HG02943 (cell line): Measurements from ENCODE around the gene SORBS1.

ENCODE experiments used
- ATAC-seq: cut with Tn5 transposase; IDR thresholded peaks from one replicate; pipeline ENCODE4 v1.9.1; 2021; ENCODE audit warnings: mild to moderate bottlenecking, low read depth, moderate library complexity; ENCODE audit not compliant: unreplicated experiment

The SORBS1 gene

DNA sequence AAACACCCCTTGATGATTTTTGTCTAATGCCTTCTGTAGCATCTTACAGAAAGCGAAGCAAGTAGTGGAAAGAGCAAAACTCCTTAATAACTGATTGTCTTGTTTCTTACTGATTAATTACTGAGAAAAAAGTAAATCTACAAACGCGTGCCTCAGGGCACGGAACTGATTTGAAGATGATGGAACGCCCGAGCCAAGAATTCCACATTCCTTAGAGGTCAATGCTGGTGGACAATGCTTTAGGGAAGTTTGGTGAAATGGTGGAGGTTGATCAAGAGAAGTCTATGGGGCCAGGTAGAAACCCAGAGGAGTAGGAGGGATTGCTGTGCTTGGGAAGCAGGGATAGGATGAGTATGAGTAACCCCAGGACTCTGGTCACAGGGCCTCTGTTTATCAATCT is 5.0 kb upstream of the SORBS1 start:
- ATAC-seq = no peak

GRCh38 chr10:95565336-95565735 is 4.2 kb upstream of the SORBS1 start:
- ATAC-seq = no peak

GRCh38 chr10:95564291-95564690 is 3.1 kb upstream of the SORBS1 start:
- ATAC-seq = no peak

DNA sequence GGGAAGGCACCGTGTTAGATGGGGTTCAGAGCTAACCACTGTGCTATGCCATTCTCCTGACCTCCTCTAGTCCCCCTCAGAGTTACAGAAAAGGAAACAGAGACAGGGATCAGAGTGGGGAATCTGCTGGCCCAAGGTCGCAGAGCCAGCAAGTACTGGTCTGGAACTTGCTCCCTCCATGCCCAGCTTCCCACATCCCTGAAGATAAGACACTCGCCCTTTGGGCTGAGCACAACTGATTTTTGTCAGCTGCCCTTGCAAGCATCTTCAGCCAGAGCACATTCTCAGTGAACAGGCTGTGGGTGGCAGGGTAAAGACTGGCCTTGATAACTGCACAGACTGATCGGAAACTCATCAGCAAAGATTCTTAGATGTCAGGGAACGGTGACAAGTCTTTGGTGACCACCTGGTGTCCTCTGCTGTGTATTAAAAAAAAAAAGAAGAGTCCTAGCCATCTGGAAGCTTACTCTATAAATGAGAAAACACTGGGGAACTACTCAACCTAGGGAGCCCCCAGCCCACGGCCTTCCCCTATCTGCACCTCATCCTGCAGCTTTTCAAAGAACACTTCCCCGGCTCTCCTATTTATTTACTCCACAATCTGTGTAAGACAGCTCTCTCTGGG is 1.3 kb upstream of the SORBS1 start:
- ATAC-seq = no peak

DNA sequence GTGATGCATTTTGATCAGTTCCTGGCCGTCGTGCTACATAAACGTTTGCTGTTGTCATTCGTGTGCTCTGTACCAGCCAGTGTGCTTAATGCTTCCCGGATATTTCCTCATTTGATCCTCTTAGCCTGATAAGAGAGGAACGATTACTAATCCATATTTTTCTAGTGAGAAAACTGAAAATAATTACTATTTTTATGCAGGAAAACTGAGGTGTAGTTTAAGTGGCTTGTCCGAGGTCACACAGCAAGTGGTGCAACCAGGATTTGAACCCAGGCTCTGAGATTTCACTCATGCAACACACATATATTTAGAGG is 650 bp upstream of the SORBS1 start:
- no peak for ATAC-seq

DNA sequence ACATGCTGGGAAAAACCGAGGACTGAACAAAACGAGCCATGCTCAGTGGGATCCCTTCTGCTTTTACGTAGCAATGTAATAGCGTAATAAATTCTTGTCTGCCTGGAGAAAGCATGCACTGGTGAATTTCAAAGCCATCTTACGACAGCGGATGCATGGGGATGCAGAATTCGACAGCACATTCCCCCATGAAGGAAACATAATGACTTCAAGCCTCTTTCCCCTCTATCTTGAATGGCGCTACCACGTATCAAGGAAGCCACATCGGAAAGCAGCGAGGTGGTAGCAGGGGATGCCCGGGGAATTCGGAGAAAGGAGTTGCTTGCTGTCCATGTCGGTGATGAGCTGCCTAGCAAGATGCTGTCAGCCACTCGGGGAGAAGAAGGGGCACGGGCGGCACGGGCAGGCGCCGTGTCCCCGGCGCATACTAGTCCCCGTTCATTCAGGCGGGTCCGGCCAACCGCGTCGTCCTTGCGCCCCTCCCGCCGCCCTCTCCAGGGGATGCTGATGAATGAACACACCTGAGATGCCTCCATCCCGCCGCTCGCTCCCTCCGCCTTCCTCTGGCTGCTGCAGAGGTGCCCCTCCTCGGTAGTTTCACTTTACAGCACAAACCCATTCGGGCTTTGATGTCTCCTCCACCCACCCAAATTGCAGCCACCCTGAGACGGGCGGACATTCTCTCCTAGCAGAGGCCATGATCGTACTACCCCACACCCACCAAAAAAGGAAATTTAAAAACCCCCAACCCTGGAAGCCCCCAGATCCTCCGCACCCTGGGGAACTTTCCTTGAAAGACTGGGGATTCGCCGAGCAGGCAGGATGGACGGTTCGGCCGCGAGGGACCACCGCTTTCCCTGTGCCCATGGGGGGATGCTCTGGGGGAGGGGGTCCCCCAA is 644 bp downstream of the SORBS1 start:
- ATAC-seq = no peak

DNA sequence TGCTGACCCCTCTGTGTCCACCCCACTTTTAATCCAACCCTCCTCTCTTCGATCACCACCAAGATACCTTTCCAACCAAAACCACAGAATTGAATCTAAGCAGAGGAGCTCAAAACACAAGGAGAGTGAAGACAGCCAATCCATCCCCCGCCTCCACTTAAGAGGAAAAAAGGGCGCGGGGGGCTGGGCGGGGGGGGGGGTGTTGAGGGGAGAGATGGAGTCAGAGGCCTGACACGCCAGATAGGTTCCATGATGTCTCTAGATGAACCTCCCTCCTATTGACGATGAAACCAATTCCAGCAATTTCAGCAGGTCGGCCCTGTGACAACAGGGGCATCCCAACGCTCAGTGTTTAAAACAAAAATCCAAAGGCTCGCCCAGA is 1.3 kb downstream of the SORBS1 start:
- no peak for ATAC-seq

DNA sequence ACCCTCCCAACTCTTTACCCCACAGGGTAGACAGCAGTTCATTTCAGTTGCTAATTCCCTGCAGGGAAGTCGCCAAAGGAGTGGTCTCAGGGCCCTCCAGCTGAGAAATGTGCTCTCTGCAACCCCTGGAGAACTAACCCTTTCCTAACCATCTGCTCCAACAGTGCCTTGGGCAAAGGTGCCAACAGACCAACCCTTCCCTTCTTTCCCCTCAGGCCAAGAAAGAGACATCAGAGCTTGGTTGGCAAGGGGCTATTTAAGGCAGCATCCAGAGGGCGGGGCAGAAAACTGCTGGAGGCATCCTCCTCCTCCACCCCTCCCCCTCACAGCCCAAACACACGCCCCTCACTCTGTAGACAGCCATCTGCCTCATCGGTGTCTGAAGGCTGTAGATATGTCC is 1.7 kb downstream of the SORBS1 start:
- ATAC-seq = no peak

DNA sequence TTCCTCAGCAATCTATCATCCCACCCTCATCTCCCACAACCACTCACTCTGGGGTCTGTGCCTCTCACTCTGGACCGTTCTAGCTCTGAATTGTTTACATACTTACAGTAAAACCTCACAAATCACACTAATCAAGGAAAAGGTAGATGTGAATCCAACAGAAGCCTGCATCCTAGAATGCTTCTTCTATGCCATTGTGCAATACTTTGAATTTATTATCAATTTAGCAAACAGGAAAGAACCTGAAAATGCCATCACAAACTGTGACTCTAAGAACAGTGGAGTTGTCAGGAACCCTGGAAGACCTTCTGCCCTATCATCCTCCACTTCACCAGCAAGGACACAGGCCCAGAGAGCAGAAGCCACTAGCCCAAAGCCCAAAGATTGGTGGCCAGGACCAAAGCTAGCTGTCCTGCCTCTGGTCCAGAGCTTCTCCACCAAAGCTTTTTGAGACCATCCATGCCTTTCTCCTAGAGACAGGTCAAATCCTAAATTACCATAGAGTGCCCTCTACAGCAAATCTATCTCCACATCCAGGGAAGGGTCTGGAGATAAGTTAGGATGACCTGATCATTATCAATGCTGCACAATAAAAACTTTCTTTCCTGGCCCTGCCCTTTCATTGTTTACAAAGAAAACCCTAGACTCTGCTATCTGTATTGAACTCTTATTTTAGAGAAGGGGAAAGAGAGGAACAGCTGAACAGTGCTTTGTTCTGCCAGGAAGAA is 2.4 kb downstream of the SORBS1 start:
- no peak for ATAC-seq

- ATAC-seq = no peak
These were observed 4.0 kb downstream of the SORBS1 start for GRCh38 chr10:95556994-95557767.

- no peak for ATAC-seq
These were observed 7.5 kb downstream of the SORBS1 start for GRCh38 chr10:95553674-95554073.

DNA sequence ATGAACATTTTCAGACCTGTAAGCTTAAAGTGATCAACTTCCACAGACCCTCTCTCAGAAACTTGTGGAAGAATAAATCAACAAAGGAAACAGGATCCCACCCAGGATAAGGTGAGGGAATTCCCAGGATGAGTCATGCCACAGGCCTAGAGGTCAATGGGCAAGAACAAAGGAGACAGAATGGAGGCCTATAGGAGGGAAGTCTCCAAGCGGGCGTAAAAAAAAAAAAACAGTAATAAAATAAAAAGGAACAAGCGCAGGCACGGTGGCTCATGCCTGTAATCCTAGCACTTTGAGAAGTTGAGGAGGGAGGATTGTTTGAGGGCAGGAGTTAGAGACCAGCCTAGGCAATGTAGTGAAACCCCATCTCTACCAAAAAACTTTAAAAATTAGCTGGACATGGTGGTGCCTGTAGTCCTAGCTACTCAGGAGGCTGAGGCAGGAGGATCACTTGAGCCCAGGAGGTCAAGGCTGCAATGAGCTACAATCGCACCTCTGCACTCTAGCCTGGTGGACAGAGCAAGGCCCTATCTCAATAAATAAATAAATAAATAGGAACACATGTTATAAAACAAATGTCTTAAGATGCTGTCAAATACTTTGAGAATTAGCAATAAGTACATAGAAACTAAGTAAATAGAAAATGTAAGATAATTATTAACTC is 8.4 kb downstream of the SORBS1 start:
- ATAC-seq = no peak

GRCh38 chr10:95550073-95550672 is 11.0 kb downstream of the SORBS1 start:
- no peak for ATAC-seq

GRCh38 chr10:95547791-95548435 is 13.3 kb downstream of the SORBS1 start:
- no peak for ATAC-seq

- no peak for ATAC-seq
These were observed 14.0 kb downstream of the SORBS1 start for GRCh38 chr10:95547197-95547596.

DNA sequence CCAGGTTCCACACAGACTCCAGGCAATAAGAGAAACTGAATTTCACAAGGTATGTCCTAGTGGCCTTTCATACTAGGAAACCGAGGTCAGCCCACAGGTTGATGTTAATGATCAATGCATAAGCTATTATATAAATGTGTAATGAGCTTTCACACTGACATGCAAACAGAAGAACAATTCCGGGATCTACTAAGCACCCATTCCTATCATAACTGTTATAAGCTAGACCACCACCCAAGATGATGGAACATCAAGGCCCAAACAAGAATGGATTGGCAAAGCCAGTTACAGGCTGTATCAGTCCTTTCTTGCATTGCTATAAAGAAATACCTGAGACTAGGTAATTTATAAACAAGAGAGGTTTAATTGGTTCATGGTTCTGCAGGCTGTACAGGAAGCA is 15.2 kb downstream of the SORBS1 start:
- ATAC-seq = no peak

DNA sequence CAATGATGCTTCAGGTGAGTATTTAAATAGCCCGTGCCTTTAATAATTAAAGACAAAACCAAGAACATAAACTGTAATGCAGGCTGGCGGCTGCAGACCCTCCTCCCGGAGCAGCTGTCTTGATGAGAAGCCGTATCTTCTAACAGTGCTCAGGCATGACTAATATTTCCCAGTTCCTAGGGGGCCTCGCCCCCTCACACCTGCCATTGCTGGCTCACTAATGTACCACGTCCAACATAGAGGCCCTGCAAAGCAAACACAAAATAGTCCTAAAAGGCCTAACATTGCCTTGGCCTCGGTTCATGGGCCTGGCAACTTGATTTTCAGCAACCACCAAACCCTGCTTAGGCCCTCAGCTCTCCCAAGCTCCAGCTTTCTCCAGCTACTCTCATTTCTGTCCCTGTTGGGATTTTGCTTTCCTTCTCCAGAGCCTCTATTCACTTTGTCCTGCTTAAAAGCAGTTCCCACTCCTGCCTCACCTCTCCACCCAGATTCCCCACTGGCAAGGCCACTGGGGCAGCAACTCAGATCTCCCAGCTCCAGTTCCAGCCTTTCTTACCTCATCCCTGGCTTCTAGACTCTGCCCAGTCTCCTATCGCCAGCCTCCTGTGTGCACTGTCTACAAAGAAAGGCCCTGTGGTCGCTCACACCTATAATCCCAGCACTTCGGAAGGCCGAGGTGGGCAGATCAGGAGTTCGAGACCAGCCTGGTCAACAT is 16.2 kb downstream of the SORBS1 start:
- no peak for ATAC-seq

GRCh38 chr10:95543459-95543858 is 17.7 kb downstream of the SORBS1 start:
- ATAC-seq = no peak

DNA sequence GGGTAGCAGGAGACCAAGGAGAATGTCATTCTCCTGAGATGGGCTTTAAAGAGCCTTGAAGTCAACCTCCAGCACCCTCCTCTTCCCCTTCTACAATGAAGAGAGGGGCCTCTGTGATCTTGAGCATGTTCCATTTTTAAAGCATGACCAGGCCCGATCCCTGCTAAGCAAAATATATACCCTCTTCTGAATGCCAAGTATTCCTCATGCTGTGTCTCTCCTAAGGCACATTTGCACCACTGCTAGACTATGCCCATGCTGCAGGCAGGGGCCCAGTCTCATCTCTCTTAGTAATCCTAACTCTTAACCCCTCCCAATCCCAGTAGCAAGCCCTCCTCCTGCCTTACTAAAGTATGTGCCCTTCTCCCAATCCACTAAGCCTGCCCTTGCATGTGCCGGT is 18.4 kb downstream of the SORBS1 start:
- no peak for ATAC-seq
